ENCODE data around the gene TADA3. TPM values are rescaled to one million over a fixed set of nuclear protein-coding genes. Genes with fewer than 3 reads are reported as not detected.
A peak's percentile ranks its signal among the peaks of the same experiment; 100 is the strongest.

The TADA3 gene
- total RNA-seq, 1 donor from 2014 or later, result 69.6 TPM

DNA sequence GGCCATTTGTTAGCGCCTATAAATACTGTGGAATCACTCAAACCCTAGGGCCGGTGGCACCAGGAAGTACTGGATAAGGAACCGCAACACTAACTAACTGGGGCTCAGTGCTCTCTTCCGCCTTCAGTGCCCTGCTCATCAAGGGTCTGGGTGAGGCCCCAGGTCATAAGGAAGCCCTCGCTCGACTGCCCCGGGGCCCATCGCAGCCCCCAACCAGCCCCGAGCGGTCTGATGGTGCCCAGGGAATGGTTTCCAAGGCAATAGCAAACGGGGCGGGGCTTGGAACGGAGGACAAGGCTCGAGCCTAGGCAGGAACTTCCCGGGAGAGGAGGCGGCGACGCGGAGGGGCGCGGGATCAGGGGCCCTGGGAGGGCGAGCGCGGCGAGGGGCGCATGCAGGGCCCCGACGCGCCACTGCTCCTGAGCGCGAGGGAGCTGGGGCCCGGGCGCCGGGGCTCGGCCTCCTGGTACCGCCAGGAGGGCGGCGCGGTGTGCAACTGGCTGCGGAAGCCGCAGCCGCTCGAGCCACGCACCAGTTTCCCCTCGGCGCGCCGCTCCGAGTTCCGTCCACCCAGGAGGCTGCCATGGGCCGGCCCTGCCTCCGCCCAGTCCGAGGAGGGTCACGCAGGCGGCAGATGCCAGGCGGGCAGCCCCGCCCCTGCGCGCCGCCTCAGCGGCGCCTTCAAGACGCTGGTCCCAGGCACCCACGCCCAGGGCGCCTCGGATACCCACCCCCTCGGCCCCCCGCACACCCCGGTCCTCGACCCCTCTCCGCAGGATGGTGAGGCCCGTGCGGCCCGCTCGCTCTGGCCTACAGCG lies 17.6 kb upstream of the TADA3 start, which contains the start of gene TTLL3:
TSS of gene TTLL3 (plus strand) at position 648 of the 818 bp plus-strand sequence. CDS start 400 bp downstream, outside the sequence.
- peaks cover 35% of the 10 kb centered on the region for H3K4me1 Mint-ChIP-seq (ENCODE audit: low read depth)
- TF ChIP-seq, protein P1, sequence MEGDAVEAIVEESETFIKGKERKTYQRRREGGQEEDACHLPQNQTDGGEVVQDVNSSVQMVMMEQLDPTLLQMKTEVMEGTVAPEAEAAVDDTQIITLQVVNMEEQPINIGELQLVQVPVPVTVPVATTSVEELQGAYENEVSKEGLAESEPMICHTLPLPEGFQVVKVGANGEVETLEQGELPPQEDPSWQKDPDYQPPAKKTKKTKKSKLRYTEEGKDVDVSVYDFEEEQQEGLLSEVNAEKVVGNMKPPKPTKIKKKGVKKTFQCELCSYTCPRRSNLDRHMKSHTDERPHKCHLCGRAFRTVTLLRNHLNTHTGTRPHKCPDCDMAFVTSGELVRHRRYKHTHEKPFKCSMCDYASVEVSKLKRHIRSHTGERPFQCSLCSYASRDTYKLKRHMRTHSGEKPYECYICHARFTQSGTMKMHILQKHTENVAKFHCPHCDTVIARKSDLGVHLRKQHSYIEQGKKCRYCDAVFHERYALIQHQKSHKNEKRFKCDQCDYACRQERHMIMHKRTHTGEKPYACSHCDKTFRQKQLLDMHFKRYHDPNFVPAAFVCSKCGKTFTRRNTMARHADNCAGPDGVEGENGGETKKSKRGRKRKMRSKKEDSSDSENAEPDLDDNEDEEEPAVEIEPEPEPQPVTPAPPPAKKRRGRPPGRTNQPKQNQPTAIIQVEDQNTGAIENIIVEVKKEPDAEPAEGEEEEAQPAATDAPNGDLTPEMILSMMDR (IDR thresholded peaks at IDR 0.05), result peak; percentile 28
- peak within 1 kb of the TSS; percentile 81 for H3K4me3 Mint-ChIP-seq (ENCODE audit: unreplicated experiment)
- peak within 1 kb of the TSS; percentile 95 for H3K27ac Mint-ChIP-seq (ENCODE audit: unreplicated experiment)
- H3K27me3 Mint-ChIP-seq (ENCODE audit: low read depth), result no peaks in the 10 kb centered on the region
- peaks cover 10% of the 10 kb centered on the region for H3K36me3 Mint-ChIP-seq (ENCODE audit: low read depth)
- no peak for DNase-seq (ENCODE audit: low spot score)
- no peaks in the 10 kb centered on the region for H3K9me3 Mint-ChIP-seq (ENCODE audit: low read depth)

DNA sequence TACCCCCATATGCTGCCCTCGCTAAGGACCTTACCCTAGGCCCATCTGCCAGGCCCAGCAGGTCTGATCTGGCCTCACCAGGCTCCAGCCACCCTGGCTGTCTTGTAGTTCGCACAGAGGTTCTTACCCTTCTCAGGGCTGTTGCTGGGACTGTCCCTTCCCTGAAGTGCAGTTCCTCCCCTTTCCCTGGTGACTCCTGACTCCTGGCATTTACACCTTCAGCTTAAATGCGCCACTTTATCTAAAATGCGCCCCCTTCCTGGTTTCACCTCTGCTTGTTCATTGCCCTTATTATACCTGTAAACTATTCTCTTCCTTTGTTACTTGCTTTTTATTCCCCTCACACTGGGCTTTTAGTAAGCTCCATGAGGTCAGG lies 17.0 kb upstream of the TADA3 start:
- TF ChIP-seq, protein P1 (IDR thresholded peaks at IDR 0.05), result no peak
- Mint-ChIP-seq H3K27ac (ENCODE audit: unreplicated experiment) (peak overlapping the region; percentile 95), H3K36me3 (ENCODE audit: low read depth) (peaks cover 13% of the 10 kb centered on the region), H3K4me3 (ENCODE audit: unreplicated experiment) (peak overlapping the region; percentile 81), H3K9me3 (ENCODE audit: low read depth) (no peaks in the 10 kb centered on the region), H3K4me1 (ENCODE audit: low read depth) (peaks cover 35% of the 10 kb centered on the region), H3K27me3 (ENCODE audit: low read depth) (no peaks in the 10 kb centered on the region)
- no peak for DNase-seq (ENCODE audit: low spot score)

DNA sequence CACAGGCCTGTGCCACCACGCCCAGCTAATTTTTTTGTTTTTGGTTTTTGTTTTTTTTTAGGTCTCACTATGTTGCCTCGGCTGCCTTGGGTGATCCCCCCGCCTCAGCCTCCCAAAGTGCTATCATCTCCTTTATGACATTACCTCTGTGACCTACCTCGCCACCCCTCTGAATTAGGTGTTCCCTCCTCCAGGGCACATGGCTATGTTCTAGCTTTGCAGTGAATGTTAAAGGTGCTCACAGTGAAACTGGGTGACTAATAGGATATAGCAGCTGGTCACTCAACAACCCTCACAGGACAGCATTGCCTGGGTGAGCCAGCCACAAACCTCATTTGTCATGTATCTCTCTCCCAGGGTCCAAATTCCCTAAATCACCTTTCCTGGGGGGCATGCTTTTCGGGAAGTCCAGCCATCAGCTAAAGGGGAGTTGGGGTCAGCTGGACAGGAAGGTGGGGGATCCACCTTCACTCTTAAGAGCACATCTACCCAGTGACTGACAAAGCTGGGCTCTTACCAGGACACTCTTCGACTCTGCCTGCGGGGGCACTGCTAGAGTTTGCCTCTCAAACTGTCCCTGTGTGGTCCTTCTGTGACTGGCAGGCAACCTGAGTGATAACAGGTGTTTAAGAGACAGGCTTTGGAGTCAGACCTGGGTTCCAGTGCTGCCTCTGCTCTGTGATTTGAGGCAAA lies 16.2 kb upstream of the TADA3 start:
- TF ChIP-seq, protein P1 (IDR thresholded peaks at IDR 0.05), result peak; percentile 59
- peak overlapping the region; percentile 95 for H3K27ac Mint-ChIP-seq (ENCODE audit: unreplicated experiment)
- H3K36me3 Mint-ChIP-seq (ENCODE audit: low read depth), result peaks cover 19% of the 10 kb centered on the region
- H3K9me3 Mint-ChIP-seq (ENCODE audit: low read depth), result no peaks in the 10 kb centered on the region
- no peak overlapping the region for H3K4me3 Mint-ChIP-seq (ENCODE audit: unreplicated experiment)
- DNase-seq (ENCODE audit: low spot score), result no peak
- H3K4me1 Mint-ChIP-seq (ENCODE audit: low read depth), result peaks cover 35% of the 10 kb centered on the region
- no peaks in the 10 kb centered on the region for H3K27me3 Mint-ChIP-seq (ENCODE audit: low read depth)

DNA sequence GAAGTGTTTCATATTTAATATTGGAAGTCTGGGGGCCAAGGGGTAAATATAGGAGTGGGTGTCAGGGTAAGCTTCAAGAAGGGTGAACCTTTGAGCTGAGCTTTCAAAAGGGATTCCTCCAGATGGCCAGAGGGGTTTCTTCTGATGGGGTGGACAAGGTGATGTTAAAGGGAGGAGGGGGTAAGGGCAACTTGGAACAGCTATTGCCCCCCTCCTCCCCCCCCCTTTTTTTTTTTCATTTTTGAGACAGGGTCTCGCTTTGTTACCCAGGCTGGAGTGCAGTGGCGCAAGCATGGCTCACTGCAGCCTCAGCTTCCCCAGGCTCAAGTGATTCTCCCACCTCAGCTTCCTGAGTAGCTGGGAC lies 15.7 kb upstream of the TADA3 start:
- TF ChIP-seq, protein P1 (IDR thresholded peaks at IDR 0.05), result no peak
- no peak overlapping the region for H3K4me3 Mint-ChIP-seq (ENCODE audit: unreplicated experiment)
- DNase-seq (ENCODE audit: low spot score), result no peak
- peaks cover 22% of the 10 kb centered on the region for H3K36me3 Mint-ChIP-seq (ENCODE audit: low read depth)
- H3K4me1 Mint-ChIP-seq (ENCODE audit: low read depth), result peaks cover 35% of the 10 kb centered on the region
- peak overlapping the region; percentile 34 for H3K27ac Mint-ChIP-seq (ENCODE audit: unreplicated experiment)
- H3K9me3 Mint-ChIP-seq (ENCODE audit: low read depth), result no peaks in the 10 kb centered on the region
- no peaks in the 10 kb centered on the region for H3K27me3 Mint-ChIP-seq (ENCODE audit: low read depth)
